ENCODE data around the gene ARHGAP26. TPM values are rescaled to one million over a fixed set of nuclear protein-coding genes. Genes with fewer than 3 reads are reported as not detected.

Gene ARHGAP26, protein sequence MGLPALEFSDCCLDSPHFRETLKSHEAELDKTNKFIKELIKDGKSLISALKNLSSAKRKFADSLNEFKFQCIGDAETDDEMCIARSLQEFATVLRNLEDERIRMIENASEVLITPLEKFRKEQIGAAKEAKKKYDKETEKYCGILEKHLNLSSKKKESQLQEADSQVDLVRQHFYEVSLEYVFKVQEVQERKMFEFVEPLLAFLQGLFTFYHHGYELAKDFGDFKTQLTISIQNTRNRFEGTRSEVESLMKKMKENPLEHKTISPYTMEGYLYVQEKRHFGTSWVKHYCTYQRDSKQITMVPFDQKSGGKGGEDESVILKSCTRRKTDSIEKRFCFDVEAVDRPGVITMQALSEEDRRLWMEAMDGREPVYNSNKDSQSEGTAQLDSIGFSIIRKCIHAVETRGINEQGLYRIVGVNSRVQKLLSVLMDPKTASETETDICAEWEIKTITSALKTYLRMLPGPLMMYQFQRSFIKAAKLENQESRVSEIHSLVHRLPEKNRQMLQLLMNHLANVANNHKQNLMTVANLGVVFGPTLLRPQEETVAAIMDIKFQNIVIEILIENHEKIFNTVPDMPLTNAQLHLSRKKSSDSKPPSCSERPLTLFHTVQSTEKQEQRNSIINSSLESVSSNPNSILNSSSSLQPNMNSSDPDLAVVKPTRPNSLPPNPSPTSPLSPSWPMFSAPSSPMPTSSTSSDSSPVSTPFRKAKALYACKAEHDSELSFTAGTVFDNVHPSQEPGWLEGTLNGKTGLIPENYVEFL
- 10 to 100 TPM; 15.7 to 23.4 TPM for total RNA-seq

DNA sequence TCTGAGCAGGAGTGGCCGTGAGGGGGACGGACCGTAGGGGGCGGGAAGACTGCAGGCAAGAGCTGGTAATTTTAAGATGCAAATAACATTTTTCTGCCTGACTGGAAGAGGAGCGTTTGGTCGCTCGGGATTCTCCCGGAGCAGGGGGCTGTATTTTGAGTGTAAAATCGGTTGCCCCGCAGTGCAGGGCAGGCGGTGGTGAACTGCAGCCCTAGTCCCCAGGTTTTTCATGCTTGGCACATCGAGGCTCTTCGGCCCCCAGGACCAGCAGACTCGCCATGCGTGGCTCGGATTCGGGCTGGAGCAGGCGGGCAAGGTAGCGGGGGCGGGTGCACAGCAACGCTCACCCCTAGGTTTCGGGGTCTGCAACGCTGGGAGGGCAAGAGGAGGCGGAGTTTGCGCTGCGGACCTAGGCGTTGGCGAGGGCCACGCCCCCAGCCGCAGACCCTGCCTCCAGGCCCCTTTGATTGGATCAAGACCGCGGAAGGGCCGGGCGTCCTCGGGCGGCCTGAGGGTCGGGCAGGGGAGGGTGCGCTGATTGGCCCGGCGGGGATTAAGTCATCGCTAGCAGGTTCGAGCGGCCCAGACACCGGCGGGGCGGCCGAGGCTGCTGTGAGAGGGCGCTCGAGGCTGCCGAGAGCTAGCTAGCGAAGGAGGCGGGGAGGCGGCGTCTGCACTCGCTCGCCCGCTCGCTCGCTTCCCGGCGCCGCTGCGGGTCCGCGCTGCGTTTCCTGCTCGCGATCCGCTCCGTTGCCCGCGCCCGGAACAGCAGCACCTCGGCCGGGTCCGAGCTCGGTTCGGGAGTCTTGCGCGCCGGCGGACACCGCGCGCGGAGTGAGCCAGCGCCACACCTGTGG is at the start of gene ARHGAP26:
Gene ARHGAP26 (plus strand): TSS at position 585 of the 857 bp plus-strand sequence. CDS start 385 bp downstream, outside the sequence.
- Mint-ChIP-seq H3K9me3 (no peaks in the 10 kb centered on the region), H3K36me3 (peaks cover 0 to 6% of the 10 kb centered on the region in 2 donors), H3K27ac (peak within 1 kb of the TSS; percentile 70 to 95)
- ATAC-seq, result peak; percentile 91 to 92
- peak; percentile 91 to 94 for DNase-seq (ENCODE audit: low spot score in 2 of 2)

DNA sequence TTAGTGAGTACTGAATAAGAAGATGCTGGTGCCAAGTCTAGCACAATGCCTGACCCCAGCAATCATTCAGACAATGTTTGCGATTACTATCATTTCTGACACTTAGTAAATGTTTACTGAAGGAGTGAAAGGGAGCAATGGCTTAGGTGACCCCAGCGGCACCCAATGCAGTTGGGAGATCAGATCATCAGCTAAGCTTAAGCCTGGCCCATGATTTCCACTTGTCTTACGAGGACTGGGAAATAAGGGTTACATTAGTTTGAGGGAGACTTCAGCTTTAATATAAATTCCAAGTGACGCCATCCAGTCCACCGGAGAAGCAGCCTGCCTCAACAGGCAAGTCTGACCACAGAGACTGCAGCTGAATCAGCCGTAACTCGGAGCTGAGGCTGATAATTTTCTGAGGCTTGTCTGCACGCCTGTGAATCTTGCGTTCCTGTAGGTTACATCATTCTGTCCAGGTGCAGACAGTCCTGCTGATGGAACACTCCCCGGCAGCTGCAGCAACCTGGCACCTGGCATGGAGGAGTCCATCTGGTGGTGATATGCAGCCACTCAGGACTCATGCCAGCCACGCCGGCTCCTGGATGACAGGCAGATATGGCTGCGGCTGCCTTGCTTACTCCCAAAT is 49.4 kb upstream of the ARHGAP26 start:
- Mint-ChIP-seq H3K9me3 (no peaks in the 10 kb centered on the region), H3K27ac (no peak overlapping the region), H3K36me3 (no peaks in the 10 kb centered on the region)
- ATAC-seq (no peak), DNase-seq (ENCODE audit: low spot score in 2 of 2) (no peak)

DNA sequence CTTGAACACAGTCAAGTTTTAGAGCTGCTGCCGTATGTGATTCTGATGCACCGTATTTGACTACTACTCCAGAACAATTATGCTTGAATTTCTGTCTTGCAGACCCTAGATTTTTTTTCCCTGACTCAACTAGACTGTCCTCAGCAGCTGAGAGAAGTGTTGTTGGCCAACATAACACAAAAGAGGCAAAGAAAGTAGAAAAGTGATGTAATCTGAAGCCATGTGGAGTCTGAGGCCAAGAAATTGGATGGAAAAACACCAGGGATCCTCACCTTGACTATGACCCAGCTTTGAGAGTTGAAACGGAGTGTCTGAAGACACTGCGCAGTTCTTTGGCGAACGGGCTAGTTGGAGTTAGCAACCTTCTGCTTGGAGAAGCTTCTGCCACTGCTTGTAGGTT is 48.0 kb upstream of the ARHGAP26 start:
- H3K27ac Mint-ChIP-seq, result no peak overlapping the region
- H3K9me3 Mint-ChIP-seq, result no peaks in the 10 kb centered on the region
- ATAC-seq, result no peak
- DNase-seq (ENCODE audit: low spot score in 2 of 2), result no peak
- H3K36me3 Mint-ChIP-seq, result no peaks in the 10 kb centered on the region

DNA sequence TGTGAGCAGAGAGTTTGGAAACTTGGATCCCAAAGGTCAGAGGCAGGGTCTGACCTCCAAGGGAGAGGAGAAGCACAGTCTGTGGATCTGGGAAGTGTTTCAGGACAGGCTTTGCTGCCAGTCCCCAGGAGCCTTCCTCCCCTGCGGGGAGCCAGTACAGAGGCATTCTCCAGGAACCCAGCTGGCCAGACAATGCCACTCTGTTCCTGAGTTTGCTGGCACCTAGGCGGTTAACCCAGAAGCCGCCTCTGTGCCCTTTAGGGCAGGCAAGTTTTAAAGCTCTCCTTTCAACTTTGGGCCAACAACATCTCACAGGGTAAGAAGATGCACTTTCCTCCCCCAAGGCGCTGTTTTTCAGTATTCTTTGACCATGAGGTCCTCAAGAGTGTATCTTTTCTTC is 47.3 kb upstream of the ARHGAP26 start:
- Mint-ChIP-seq H3K27ac (no peak overlapping the region), H3K9me3 (no peaks in the 10 kb centered on the region), H3K36me3 (no peaks in the 10 kb centered on the region)
- no peak for DNase-seq (ENCODE audit: low spot score in 2 of 2)
- no peak for ATAC-seq

DNA sequence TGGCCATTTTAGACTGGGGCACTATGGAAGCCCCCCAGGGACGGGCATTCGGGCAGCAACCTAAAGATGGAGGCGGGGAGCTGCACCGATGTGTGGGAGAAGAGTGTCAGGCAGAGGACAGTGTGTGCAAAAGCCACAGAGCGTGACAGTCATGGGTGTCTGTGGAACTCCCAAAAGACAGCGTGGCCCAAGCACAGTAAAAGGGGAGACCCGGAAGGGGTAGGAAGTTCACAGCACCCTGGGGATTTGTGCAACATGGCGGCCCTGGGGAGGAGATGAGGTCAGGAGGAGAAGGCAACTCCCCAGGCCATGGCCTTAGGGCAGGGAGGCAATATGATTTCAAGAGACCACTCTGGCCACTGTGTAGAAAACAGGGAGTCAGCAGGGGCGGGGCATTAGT is 45.4 kb upstream of the ARHGAP26 start:
- H3K9me3 Mint-ChIP-seq, result no peaks in the 10 kb centered on the region
- no peak for DNase-seq (ENCODE audit: low spot score in 2 of 2)
- H3K27ac Mint-ChIP-seq, result no peak overlapping the region
- ATAC-seq, result no peak
- H3K36me3 Mint-ChIP-seq, result no peaks in the 10 kb centered on the region

DNA sequence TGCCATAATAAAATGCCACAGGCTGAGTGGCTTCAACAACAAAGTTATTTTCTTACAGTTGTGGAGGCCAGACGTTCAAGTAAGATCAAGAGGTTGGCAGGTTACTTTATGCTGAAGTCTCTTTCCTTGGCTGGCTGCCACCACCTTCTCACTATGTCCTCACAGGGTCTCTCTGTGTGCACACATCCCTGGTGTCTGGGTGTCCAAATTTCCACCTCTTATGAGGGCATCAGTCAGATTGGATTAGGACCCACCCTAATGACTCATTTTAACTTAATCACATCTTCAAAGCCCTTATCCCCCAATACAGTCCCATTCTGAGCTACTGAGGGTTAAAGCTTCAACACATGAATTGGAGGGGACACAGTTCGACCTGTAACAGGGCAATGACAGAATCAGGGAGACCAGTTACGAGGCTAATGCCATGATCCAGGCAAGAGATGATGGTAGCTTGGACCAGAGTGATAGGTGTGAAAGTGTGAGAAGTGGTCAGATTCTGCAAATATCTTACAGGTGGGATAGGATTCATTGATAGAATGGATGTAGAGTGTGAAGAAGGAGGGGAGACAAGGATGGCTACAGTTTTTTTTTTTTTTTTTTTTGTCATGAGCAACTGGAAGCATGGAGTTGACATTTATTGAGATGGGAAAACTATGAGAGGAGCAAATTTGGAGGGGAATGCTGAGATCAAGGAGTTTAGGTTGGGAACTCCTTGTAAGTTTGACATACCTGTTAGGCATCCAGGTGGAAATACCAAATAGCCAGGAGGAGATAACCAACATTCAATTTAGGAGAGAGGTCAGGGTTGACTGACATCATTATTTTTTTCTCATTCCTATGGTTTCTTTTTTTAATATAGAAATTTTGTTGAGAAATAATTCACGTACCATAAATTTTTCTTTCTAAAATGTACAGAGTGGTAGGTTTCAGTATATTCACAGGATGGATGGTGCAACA is 44.7 kb upstream of the ARHGAP26 start:
- DNase-seq (ENCODE audit: low spot score in 2 of 2) (no peak), ATAC-seq (no peak)
- Mint-ChIP-seq H3K27ac (no peak overlapping the region), H3K36me3 (no peaks in the 10 kb centered on the region), H3K9me3 (peaks cover 0 to 5% of the 10 kb centered on the region in 2 donors)

DNA sequence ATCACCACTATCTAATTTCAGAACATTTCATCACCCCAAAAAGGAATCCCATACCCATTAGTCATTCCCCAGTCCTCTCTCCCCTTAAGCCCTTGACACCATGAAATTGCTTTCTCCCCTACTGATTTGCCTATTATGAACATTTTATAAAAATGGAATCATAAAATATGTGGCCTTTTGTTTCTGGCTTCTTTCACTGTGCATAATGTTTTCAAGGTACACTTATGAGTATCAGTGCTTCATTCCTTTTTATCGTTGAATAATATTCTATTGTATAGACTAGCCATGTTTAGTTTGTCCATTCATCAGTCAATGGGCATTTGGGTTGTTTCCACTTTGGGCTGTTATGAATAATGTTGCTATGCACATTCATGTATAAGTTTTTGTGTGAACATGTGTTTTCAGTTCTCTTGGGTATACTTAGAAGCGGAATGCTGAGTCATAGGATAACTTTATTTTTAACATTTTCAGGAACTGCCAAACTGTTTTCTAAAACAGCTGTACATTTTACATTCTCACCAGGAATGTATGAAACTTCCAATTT is 43.9 kb upstream of the ARHGAP26 start:
- H3K27ac Mint-ChIP-seq, result no peak overlapping the region
- DNase-seq (ENCODE audit: low spot score in 2 of 2) (no peak), ATAC-seq (peak; percentile 51 to 57)
- no peaks in the 10 kb centered on the region for H3K36me3 Mint-ChIP-seq
- peaks cover 0 to 5% of the 10 kb centered on the region in 2 donors for H3K9me3 Mint-ChIP-seq

DNA sequence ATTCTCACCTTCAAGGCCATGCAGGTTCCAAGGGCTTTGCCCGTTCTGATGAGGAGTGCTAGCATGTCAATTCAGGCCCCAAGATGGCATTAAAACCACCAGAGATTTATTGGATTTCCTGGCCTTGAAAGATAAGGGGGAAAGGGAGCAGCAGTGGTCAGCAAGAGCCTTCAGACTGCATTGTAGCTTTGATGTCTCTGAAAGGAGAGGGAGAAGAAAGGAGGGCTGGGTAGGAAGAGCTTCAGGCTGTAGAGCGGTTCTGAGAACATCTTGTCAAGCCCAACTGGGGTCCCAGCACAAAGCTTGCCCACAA is 42.5 kb upstream of the ARHGAP26 start:
- peaks cover 0 to 5% of the 10 kb centered on the region in 2 donors for H3K9me3 Mint-ChIP-seq
- no peaks in the 10 kb centered on the region for H3K36me3 Mint-ChIP-seq
- DNase-seq (ENCODE audit: low spot score in 2 of 2) (no peak), ATAC-seq (no peak)
- H3K27ac Mint-ChIP-seq, result peak overlapping the region in 1 of 2 donors; percentile 40

DNA sequence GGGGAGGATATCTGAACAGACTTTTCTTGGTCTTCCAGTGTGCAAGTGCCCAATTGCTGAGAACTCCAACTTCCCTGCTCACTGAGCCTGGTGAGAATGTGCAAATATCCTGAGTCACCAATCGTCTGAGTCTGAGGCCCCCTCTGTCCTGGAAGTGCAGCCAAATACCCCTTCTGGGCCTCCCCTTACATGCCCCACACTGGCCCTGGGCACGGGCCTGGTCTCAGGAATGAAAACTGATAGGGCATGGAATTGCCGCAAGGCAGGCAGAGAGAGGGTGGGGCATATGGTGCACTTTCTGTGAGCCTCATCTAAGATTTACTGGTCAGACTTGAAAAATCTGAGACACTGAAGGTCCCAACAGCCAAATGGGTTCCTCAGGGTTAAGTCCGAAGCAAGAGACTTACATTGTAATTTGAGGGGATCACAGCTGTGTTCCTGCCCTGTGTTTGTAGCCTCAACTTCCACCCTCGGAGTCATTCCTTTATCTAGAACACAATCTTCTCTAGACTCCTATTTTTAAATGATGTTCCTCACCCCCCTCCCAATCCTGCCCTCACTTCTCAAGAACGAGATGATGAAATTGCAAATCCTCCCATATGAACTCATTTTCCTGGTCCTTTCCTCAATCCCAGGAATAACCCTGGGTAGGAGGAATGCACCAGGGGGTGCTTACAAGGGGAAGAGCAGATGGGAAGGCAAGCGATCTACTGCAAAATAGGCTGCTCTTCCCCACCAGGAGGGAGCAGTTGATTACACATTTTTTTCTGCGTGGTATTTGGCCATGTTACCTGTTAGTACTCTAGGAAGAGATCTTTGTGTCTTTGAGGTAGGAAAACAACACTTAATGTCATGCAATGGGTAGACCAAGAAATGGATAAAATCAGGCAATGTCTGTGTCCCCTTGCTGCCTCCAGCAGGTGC is 34.6 kb upstream of the ARHGAP26 start:
- ATAC-seq (no peak), DNase-seq (ENCODE audit: low spot score in 2 of 2) (no peak)
- Mint-ChIP-seq H3K9me3 (no peaks in the 10 kb centered on the region), H3K36me3 (no peaks in the 10 kb centered on the region), H3K27ac (no peak overlapping the region)

DNA sequence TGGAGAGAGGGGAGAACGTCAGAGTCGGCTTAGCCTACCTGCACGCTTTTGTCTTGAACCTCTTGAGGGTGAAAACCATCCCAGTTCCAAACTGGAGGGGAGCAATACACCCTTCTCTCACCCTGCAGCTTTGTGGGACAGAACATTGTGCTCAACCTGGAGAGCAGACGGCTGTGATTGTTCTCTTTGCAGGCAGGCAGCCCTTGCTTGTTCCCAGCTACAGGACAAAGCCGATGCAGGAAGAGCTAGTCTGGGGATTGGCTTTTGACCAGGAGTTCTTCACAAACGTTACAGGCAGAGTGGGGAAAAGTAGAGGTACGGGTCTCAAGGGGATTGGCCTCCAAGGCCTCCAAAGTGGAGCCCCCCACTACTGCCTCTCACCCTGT is 33.9 kb upstream of the ARHGAP26 start:
- no peak overlapping the region for H3K27ac Mint-ChIP-seq
- DNase-seq (ENCODE audit: low spot score in 2 of 2) (no peak), ATAC-seq (no peak)
- no peaks in the 10 kb centered on the region for H3K36me3 Mint-ChIP-seq
- H3K9me3 Mint-ChIP-seq, result no peaks in the 10 kb centered on the region

DNA sequence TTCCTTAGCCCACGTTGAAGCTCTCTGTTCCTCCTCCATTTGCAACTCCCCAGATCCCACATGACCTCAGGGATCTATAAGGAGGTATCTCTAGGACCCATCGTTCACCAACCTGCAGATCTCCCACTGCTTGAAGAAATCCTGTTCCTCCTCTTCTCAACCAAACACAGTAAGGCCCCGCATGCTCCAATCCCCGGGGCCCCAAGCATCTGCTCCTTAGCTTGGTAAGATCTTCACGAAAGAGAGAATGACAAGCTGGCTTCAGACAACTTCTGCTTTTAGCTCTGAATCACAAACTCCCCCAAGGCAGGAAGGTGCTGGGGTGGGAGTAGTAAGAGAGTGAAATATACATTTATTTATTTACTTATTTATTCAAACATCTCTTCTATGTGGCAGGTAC is 33.0 kb upstream of the ARHGAP26 start:
- Mint-ChIP-seq H3K27ac (no peak overlapping the region), H3K9me3 (no peaks in the 10 kb centered on the region), H3K36me3 (no peaks in the 10 kb centered on the region)
- DNase-seq (ENCODE audit: low spot score in 2 of 2) (no peak), ATAC-seq (no peak)

DNA sequence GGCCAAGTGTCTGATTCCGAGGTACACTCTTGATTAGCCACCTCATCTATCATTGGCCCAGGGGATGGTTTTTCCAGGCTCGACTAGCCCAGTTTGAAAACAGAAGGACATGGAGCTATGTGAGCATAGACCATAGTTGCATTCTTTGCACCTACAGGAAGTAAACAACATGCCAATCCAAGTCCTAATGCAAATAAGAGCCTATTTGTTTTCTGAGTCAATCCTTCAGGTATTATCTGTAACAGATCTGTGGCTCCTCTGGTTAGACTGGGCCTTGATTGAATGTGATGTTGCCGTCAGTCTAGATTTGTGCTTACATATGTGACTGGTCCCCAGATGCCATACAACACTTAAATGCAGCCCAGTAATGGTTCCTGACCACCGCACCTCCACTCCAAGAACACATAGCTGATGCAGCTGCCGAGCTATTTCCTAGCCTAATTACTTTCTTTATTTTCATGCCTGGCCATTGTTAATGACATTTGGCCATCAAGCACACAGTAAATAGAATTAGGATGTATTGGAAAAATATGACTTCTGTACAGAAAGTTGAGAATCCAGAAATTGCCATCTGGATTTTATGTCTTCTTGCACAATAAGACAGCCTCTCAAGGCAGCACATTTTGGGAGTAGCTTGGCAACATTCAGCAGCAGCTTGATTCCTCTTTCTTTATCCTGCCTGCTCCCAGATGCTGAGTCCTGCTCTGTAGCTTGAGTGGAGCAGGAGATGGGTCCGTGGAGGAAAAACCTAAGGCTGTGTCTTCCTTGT is 29.5 kb upstream of the ARHGAP26 start:
- Mint-ChIP-seq H3K36me3 (no peaks in the 10 kb centered on the region), H3K27ac (no peak overlapping the region), H3K9me3 (no peaks in the 10 kb centered on the region)
- ATAC-seq, result no peak
- no peak for DNase-seq (ENCODE audit: low spot score in 2 of 2)

DNA sequence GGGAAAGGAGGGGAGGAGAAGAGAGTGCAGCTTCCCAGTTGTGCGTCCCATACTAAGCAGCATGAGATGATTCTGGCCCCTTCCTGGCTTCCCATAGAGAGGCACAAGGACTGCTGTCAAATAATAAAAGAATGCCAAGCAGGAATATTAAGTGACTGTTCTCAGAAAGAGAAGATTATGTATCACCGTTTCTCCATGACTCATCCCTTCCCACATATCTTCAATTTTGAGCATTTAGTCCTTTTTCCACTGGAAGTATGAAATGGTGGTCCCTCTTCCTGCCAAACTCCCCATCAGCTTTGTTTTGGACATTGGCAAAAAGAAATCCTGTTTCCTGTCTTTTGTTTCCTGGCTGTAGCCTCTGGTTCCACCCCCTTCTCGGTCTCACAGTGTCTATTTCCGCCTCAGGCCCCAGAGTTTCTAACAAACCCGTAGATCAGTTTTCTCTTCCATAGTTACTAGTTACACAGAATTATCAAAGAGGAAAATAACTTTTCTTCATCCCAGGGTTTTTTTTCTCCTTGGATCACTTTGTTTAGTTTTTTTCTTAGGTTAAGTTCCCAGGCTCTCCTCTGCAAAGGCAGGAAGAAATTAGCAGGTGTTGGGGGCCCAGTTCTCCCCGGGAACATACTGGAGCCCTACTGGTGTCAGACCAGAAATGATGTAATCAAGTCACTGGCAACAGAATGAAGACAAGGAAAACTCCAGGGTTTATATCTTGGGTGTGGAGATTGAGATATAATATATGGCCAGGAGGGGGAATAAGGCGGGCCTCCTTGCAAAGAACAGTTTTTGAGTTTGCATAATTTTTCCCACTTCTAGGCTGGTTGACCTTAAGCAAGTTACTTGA is 26.4 kb upstream of the ARHGAP26 start:
- Mint-ChIP-seq H3K27ac (peak overlapping the region in 1 of 2 donors; percentile 11), H3K36me3 (no peaks in the 10 kb centered on the region), H3K9me3 (no peaks in the 10 kb centered on the region)
- ATAC-seq (no peak), DNase-seq (ENCODE audit: low spot score in 2 of 2) (no peak)

Data from activated naive CD4-positive, alpha-beta T cell treated with anti-CD3 and anti-CD28 coated beads, Interleukin-2, amount 50 U/mL, for 72 hours (primary cell).